Mucosa of stomach (tissue), 1 donor: ENCODE data around the gene SFXN2.
"Not testable (repeated sequence)": the region's sequence is repeated elsewhere in the genome, so short reads cannot be mapped to it uniquely, and the experiment has no call there.

Experiments used
- H3K27me3 ChIP-seq: one replicate; pipeline ENCODE4 v1.7.0; 2013; ENCODE audit warnings: mild to moderate bottlenecking, low read length; ENCODE audit not compliant: control insufficient read depth, insufficient read depth
- H3K36me3 ChIP-seq: one replicate; pipeline ENCODE4 v1.7.0; 2013; ENCODE audit warnings: low read length; ENCODE audit not compliant: control insufficient read depth, insufficient read depth
- H3K4me1 ChIP-seq: one replicate; pipeline ENCODE4 v1.7.0; 2013; ENCODE audit warnings: mild to moderate bottlenecking, low read length; ENCODE audit not compliant: control insufficient read depth, insufficient read depth
- H3K4me3 ChIP-seq: one replicate; pipeline ENCODE4 v1.7.0; 2013; ENCODE audit warnings: low read length
- H3K9ac ChIP-seq: one replicate; pipeline ENCODE4 v1.7.0; 2013; ENCODE audit warnings: mild to moderate bottlenecking, low read length, moderate library complexity
- H3K9me3 ChIP-seq: one replicate; pipeline ENCODE4 v1.7.0; 2013; ENCODE audit warnings: mild to moderate bottlenecking, low read length, moderate library complexity; ENCODE audit not compliant: control insufficient read depth
- donor health status: Pancreatic carcinoma.

The SFXN2 gene

DNA sequence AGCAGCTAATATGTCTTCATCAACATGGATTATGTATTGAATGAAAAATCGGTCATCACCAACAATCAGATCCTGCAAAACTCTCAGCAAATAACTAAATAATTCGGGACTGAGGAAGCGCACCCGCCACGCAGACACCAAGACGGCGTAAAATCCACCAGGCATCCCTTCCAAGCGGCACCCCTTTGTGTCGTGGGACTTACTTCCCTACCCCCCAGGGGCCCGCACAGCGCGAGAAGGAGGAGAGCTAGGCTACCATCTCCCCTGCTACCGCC is 960 bp upstream of the SFXN2 start:
- Histone ChIP-seq H3K4me1 (peaks cover 10% of the 10 kb centered on the region), H3K9ac (peak overlapping the region; percentile 78), H3K4me3 (peak overlapping the region; percentile 98), H3K27me3 (no peaks in the 10 kb centered on the region), H3K9me3 (no peaks in the 10 kb centered on the region), H3K36me3 (no peaks in the 10 kb centered on the region)

GRCh38 chr10:102713814-102714620 is 419 bp upstream of the SFXN2 start, which contains the start of gene ARL3:
TSS of gene ARL3 (minus strand) at chr10:102714397. CDS start at chr10:102714275, 122 bp downstream.
- Histone ChIP-seq H3K9ac (peak within 1 kb of the TSS; percentile 78), H3K36me3 (no peaks in the 10 kb centered on the region), H3K4me1 (peaks cover 10% of the 10 kb centered on the region), H3K27me3 (no peaks in the 10 kb centered on the region), H3K9me3 (no peaks in the 10 kb centered on the region), H3K4me3 (peak within 1 kb of the TSS; percentile 98)

DNA sequence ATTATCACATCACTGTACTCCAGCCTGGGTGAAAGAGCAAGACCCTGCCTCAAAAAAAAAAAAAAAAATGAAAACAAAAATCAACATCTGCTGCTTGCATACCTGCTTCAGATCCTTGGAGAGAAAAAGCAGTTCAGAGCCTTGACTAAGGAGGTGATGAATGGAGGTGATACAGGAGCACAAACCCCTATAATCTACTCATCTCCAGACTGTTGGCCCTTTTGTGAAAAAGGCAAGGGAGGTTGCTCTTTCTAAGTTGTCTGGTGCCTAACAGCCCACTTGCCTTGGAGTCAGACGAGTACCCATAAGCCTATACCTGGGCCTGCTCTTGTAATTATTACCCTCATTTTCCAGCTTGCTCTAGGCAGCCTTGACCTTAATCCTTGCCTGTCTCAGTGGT is 1.4 kb downstream of the SFXN2 start:
- no peak overlapping the region for H3K4me3 ChIP-seq
- no peaks in the 10 kb centered on the region for H3K36me3 ChIP-seq
- H3K9me3 ChIP-seq: no peaks in the 10 kb centered on the region
- no peaks in the 10 kb centered on the region for H3K27me3 ChIP-seq
- H3K4me1 ChIP-seq: peaks cover 10% of the 10 kb centered on the region
- H3K9ac ChIP-seq: no peak overlapping the region

GRCh38 chr10:102716900-102717565 is 2.6 kb downstream of the SFXN2 start:
- not testable (repeated sequence) for H3K4me3 ChIP-seq, H3K4me1 ChIP-seq, H3K9ac ChIP-seq, H3K9me3 ChIP-seq, H3K36me3 ChIP-seq, H3K27me3 ChIP-seq

DNA sequence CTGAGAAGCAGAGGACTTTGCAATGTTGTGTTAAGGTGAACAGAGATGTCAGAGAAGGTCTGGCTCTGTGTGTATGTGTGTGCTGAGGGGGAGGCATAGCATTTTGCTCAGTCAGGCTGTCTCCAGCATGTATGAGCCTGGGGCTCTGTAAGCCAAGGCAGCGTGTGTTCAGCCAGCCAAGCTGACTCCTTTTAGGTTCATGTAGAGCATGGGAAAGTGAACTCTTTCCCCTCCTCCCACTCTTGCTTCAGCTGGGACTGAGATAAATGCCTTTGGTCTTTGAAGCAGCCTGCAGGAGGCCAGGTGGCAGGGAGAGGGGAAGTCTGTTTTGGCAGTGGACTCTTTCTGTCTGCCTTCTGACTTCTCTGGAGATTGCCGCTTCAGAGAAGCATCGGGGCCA is 3.8 kb downstream of the SFXN2 start:
- Histone ChIP-seq H3K27me3 (no peaks in the 10 kb centered on the region), H3K4me1 (peaks cover 10% of the 10 kb centered on the region), H3K36me3 (no peaks in the 10 kb centered on the region), H3K9ac (no peak overlapping the region), H3K9me3 (no peaks in the 10 kb centered on the region), H3K4me3 (no peak overlapping the region)

DNA sequence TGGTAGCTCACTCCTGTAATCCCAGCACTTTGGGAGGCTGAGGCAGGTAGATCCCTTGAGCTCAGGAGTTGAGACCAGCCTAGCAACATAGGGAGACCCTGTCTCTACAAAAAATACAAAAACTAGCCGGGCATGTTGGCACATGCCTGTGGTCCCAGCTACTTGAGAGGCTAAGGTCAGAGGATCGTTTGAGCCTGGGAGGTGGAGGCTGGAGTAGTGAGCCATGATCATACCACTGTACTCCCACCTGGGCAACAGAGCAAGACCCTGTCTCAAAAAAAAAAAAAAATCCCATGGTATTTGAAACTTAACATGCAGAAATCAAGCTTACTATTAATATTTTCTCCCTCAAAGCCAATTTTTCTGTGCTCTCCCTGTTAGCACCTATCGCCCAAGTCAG is 5.9 kb downstream of the SFXN2 start:
- H3K9ac ChIP-seq: no peak overlapping the region
- H3K9me3 ChIP-seq: no peaks in the 10 kb centered on the region
- no peak overlapping the region for H3K4me3 ChIP-seq
- peaks cover 8% of the 10 kb centered on the region for H3K4me1 ChIP-seq
- no peaks in the 10 kb centered on the region for H3K27me3 ChIP-seq
- no peaks in the 10 kb centered on the region for H3K36me3 ChIP-seq

DNA sequence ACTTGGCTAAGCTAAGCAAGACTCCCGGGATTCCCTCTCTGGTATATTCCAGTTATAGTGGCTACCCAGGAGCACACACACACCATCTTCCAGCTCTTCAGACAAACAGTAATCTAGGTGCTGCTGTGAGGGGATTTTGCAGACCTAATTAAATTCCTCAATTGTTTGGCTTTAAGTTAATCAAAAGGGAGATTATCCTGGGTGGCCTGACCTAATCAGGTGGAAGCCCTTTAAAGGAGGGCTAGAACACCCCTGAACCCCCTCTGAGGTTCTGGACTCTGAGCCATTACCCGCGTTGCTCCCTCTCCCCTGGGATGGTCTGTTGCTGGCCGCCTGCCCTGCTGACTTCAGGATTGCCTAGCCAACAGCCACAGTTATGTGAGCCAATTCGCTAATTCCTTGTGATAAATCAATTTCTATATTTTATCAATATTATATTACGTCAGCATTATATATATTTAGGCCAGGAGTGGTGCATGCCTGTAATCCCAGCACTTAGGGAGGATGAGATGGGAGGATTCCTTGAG is 6.4 kb downstream of the SFXN2 start:
- no peaks in the 10 kb centered on the region for H3K9me3 ChIP-seq
- no peak overlapping the region for H3K9ac ChIP-seq
- H3K36me3 ChIP-seq: no peaks in the 10 kb centered on the region
- H3K4me1 ChIP-seq: peaks cover 5% of the 10 kb centered on the region
- no peaks in the 10 kb centered on the region for H3K27me3 ChIP-seq
- H3K4me3 ChIP-seq: no peak overlapping the region

DNA sequence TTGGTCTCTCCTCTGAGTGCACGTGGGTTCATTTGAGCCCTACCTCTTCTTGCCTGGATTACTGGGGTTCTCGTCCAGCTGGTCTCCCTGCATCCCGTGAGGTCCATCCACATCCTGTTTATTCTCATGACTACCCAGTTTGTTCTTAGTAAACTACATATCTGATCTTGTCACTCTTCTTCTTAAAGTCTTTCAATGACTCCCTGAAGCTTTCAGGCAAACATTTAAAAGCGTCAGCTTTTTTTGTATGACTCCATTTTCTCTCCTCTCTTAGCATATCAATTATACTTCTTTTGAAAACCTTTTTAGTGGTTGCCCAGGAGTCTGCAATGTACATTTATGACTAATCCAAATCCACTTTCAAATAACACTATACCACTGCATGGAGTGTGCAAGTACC is 7.5 kb downstream of the SFXN2 start:
- no peaks in the 10 kb centered on the region for H3K9me3 ChIP-seq
- no peaks in the 10 kb centered on the region for H3K27me3 ChIP-seq
- H3K36me3 ChIP-seq: no peaks in the 10 kb centered on the region
- H3K4me1 ChIP-seq: no peaks in the 10 kb centered on the region
- H3K9ac ChIP-seq: no peak overlapping the region
- no peak overlapping the region for H3K4me3 ChIP-seq

- Histone ChIP-seq H3K9ac (no peak overlapping the region), H3K9me3 (no peaks in the 10 kb centered on the region), H3K36me3 (no peaks in the 10 kb centered on the region), H3K4me1 (no peaks in the 10 kb centered on the region), H3K4me3 (no peak overlapping the region), H3K27me3 (no peaks in the 10 kb centered on the region)
These were observed 9.6 kb downstream of the SFXN2 start for GRCh38 chr10:102723989-102724388.

GRCh38 chr10:102726274-102726673 is 11.8 kb downstream of the SFXN2 start:
- Histone ChIP-seq H3K9me3 (no peaks in the 10 kb centered on the region), H3K27me3 (no peaks in the 10 kb centered on the region), H3K4me3 (no peak overlapping the region), H3K4me1 (no peaks in the 10 kb centered on the region), H3K9ac (no peak overlapping the region), H3K36me3 (no peaks in the 10 kb centered on the region)

- H3K9ac ChIP-seq: no peak overlapping the region
- H3K4me3 ChIP-seq: no peak overlapping the region
- no peaks in the 10 kb centered on the region for H3K36me3 ChIP-seq
These were observed 12.8 kb downstream of the SFXN2 start for GRCh38 chr10:102727037-102727818.

More at GRCh38 chr10:102727037-102727818, 12.8 kb downstream of the SFXN2 start:
- Histone ChIP-seq H3K4me1 (no peaks in the 10 kb centered on the region), H3K9me3 (no peaks in the 10 kb centered on the region), H3K27me3 (no peaks in the 10 kb centered on the region)
